IMR-90 (cell line): Measurements from ENCODE around the gene ERBB4. TPM values are rescaled to one million over a fixed set of nuclear protein-coding genes. Genes with fewer than 3 reads are reported as not detected.

Source experiments
- ATAC-seq: fragments of 200-7000 bp; cut with Tn5 transposase; 2 replicates; pipeline ENCODE4 v1.9.1; 2020; ENCODE audit warnings: low read depth, mild to moderate bottlenecking, moderate library complexity
- BruUV-seq: library from RNA; stranded (reverse); fragments of 400-500 nt; replicated peaks from 2 replicates; lab custom pipeline; 2021; lab: Mats Ljungman, UMichigan
- CTCF ChIA-PET: fragments of 300-600 bp; formaldehyde crosslinking; extraction: SDS; loops from one replicate; lab custom pipeline; 2021; ENCODE audit warnings: antibody characterized with exemption; lab: Yijun Ruan, JAX
- POLR2A ChIA-PET: fragments of 300-600 bp; sonication (Branson Sonifier 250); formaldehyde crosslinking; loops from one replicate; lab custom pipeline; 2022; ENCODE audit warnings: antibody characterized with exemption; ENCODE audit not compliant: unreplicated experiment; lab: Charles Lee
- DNase-seq: peaks from one replicate; pipeline ENCODE4 v3.0.0; 2013
- H2AFZ ChIP-seq: replicated peaks from 2 replicates; pipeline ENCODE3; 2013; ENCODE audit warnings: low read length, mild to moderate bottlenecking; ENCODE audit not compliant: poor library complexity
- H2AK5ac ChIP-seq: 2 replicates; pipeline ENCODE4 v1.6.1; 2013; ENCODE audit warnings: low read depth, low read length, inconsistent platforms
- H2AK9ac ChIP-seq: replicated peaks from 2 replicates; pipeline ENCODE3; 2013; ENCODE audit warnings: mild to moderate bottlenecking, low read depth, low read length, moderate library complexity; ENCODE audit not compliant: poor library complexity
- H2BK120ac ChIP-seq: 2 replicates; pipeline ENCODE4 v1.6.1; 2013; ENCODE audit warnings: low read depth, low read length, inconsistent platforms
- H2BK15ac ChIP-seq: 3 replicates; pipeline ENCODE4 v1.6.1; 2013; ENCODE audit warnings: low read depth, low read length, inconsistent platforms
- H2BK20ac ChIP-seq: 2 replicates; pipeline ENCODE4 v1.6.1; 2013; ENCODE audit warnings: low read depth, mild to moderate bottlenecking, inconsistent platforms, low read length, moderate library complexity
- H2BK5ac ChIP-seq: 2 replicates; pipeline ENCODE4 v1.6.1; 2013; ENCODE audit warnings: mild to moderate bottlenecking, low read depth, low read length, inconsistent platforms; ENCODE audit not compliant: poor library complexity, severe bottlenecking
- H3K14ac ChIP-seq: replicated peaks from 2 replicates; pipeline ENCODE4 v1.6.1; 2013; ENCODE audit warnings: low read depth, low read length, inconsistent platforms
- H3K18ac ChIP-seq: 2 replicates; pipeline ENCODE4 v1.6.1; 2013; ENCODE audit warnings: low read depth, low read length, control low read depth
- H3K23ac ChIP-seq: 2 replicates; pipeline ENCODE4 v1.6.1; 2013; ENCODE audit warnings: low read depth, low read length, inconsistent platforms
- H3K27ac ChIP-seq: 2 replicates; pipeline ENCODE4 v1.5.1; 2013; ENCODE audit warnings: mild to moderate bottlenecking, control low read depth, low read length; ENCODE audit not compliant: insufficient read depth
- H3K27me3 ChIP-seq: 2 replicates; pipeline ENCODE4 v1.6.1; 2013; ENCODE audit warnings: low read length; ENCODE audit not compliant: control insufficient read depth, insufficient read depth
- H3K36me3 ChIP-seq: 2 replicates; pipeline ENCODE4 v1.6.1; 2013; ENCODE audit warnings: low read length, mixed read lengths; ENCODE audit not compliant: control insufficient read depth, insufficient read depth
- H3K4ac ChIP-seq: 2 replicates; pipeline ENCODE4 v1.6.1; 2013; ENCODE audit warnings: low read depth, low read length, inconsistent platforms
- H3K4me1 ChIP-seq: 2 replicates; pipeline ENCODE4 v1.6.1; 2013; ENCODE audit warnings: low read length, mixed read lengths; ENCODE audit not compliant: control insufficient read depth, insufficient read depth
- H3K4me2 ChIP-seq: 2 replicates; pipeline ENCODE4 v1.6.1; 2013; ENCODE audit warnings: low read depth, mild to moderate bottlenecking, control low read depth, low read length, moderate library complexity
- H3K4me3 ChIP-seq: 2 replicates; pipeline ENCODE4 v1.5.1; 2013; ENCODE audit warnings: low read depth, mild to moderate bottlenecking, control low read depth, low read length, moderate library complexity; ENCODE audit not compliant: insufficient read depth
- H3K56ac ChIP-seq: 2 replicates; pipeline ENCODE4 v1.6.1; 2013; ENCODE audit warnings: low read length, inconsistent platforms; ENCODE audit not compliant: insufficient read depth; ENCODE audit errors: extremely low read depth
- H3K79me1 ChIP-seq, 2 experiments: 2 replicates each; pipeline ENCODE4 v1.6.1; 2013; ENCODE audit warnings: low read length in 2 of 2, inconsistent platforms in 1 of 2, low read depth in 1 of 2
- H3K9ac ChIP-seq: 2 replicates; pipeline ENCODE4 v1.6.1; 2013; ENCODE audit warnings: low read depth, low read length, control low read depth
- H3K9me1 ChIP-seq: 2 replicates; pipeline ENCODE4 v1.6.1; 2013; ENCODE audit warnings: low read length, inconsistent platforms; ENCODE audit not compliant: insufficient read depth
- H3K9me3 ChIP-seq: 2 replicates; pipeline ENCODE4 v1.6.1; 2013; ENCODE audit warnings: low read length; ENCODE audit not compliant: control insufficient read depth, insufficient read depth
- H4K20me1 ChIP-seq: 2 replicates; pipeline ENCODE4 v1.6.1; 2013; ENCODE audit warnings: low read length, inconsistent platforms; ENCODE audit not compliant: insufficient read depth
- H4K5ac ChIP-seq: 2 replicates; pipeline ENCODE4 v1.6.1; 2013; ENCODE audit warnings: mild to moderate bottlenecking, low read depth, low read length, control low read depth
- H4K8ac ChIP-seq, 2 experiments: 2 replicates each; pipeline ENCODE4 v1.6.1; 2013; ENCODE audit warnings: low read depth in 2 of 2, low read length in 2 of 2, control low read depth in 1 of 2, inconsistent platforms in 1 of 2
- H4K91ac ChIP-seq: 2 replicates; pipeline ENCODE4 v1.6.1; 2013; ENCODE audit warnings: low read depth, low read length, inconsistent platforms; ENCODE audit not compliant: insufficient read depth
- CHD1 ChIP-seq: IDR thresholded peaks from 2 replicates; pipeline ENCODE4 v1.6.1; 2012; ENCODE audit warnings: low read depth, low read length, improper control_type of control experiment
- FOS ChIP-seq: fragments of 150-350 bp; IDR thresholded peaks from 2 replicates; pipeline ENCODE4 v1.6.1; 2016; ENCODE audit warnings: low read depth, low read length
- MAFK ChIP-seq: IDR thresholded peaks from 2 replicates; pipeline ENCODE4 v1.6.1; 2012; ENCODE audit warnings: low read depth, low read length, improper control_type of control experiment
- NFE2L2 ChIP-seq: fragments of 150-350 bp; IDR thresholded peaks from 2 replicates; pipeline ENCODE4 v1.6.1; 2016; ENCODE audit warnings: low read depth, mild to moderate bottlenecking, low read length
- RAD21 ChIP-seq: IDR thresholded peaks from 2 replicates; pipeline ENCODE4 v1.6.1; 2012; ENCODE audit warnings: low read length, improper control_type of control experiment
- RCOR1 ChIP-seq: IDR thresholded peaks from 2 replicates; pipeline ENCODE4 v1.6.1; 2012; ENCODE audit warnings: mild to moderate bottlenecking, low read length, improper control_type of control experiment; ENCODE audit not compliant: insufficient replicate concordance
- SMC3 ChIP-seq: fragments of 150-350 bp; IDR thresholded peaks from 2 replicates; pipeline ENCODE4 v1.6.1; 2016; ENCODE audit warnings: low read depth, mild to moderate bottlenecking, antibody characterized with exemption, low read length, moderate library complexity
- WGBS, 2 experiments: methylation state at CpG; one replicate each; pipeline versions ENCODE4 v1.1.5 to v1.1.7; 2013; ENCODE audit warnings: missing lambda C conversion rate in 2 of 2; ENCODE audit not compliant: insufficient read length in 1 of 2; ENCODE audit errors: extremely low coverage in 2 of 2; 5-methylcytosine and 5-hydroxymethylcytosine counted together
- dilution Hi-C: fragments of 300-500 bp; cut with HindIII; formaldehyde crosslinking; loops from one replicate; pipeline ENCODE4 v1.14.3; 2018; ENCODE audit warnings: low sequenced_read_pairs; ENCODE audit not compliant: unreplicated experiment
- in situ Hi-C: fragments of 300-500 bp; cut with MboI; formaldehyde crosslinking; loops from 3 replicates; pipeline ENCODE4 v1.14.3; 2019; ENCODE audit warnings: low sequenced_read_pairs, inconsistent platforms, mixed read lengths
- intact Hi-C: fragments of 100-400 bp; cut with micrococcal nuclease; formaldehyde crosslinking; loops from 2 replicates; pipeline ENCODE4 v1.10.0; 2022
- polyA plus RNA-seq, 3 experiments: library from polyadenylated mRNA; depleted of rRNA; stranded (reverse); fragments of >200 nt; gene quantifications; 2 replicates each; pipeline ENCODE4 v1.2.3, GENCODE V29; 2012; ENCODE audit warnings: low replicate concordance in 1 of 3
- total RNA-seq: library from RNA; depleted of rRNA; stranded (reverse); fragments of >200 nt; gene quantifications from 2 replicates; pipeline ENCODE4 v1.2.3, GENCODE V29; 2012
- TF ChIP-seq, protein P1 (sequence below): fragments of 150-350 bp; IDR thresholded peaks from 2 replicates; pipeline ENCODE4 v1.6.1; 2017; ENCODE audit warnings: mild to moderate bottlenecking, antibody characterized with exemption, low read length, low read depth
- TF ChIP-seq, protein P2 (sequence below): conservative IDR thresholded peaks from 2 replicates; pipeline ENCODE4 v1.5.1; 2012; ENCODE audit warnings: mild to moderate bottlenecking, low read depth, low read length, improper control_type of control experiment

ERBB4 gene
- total and polyA plus RNA-seq, 2 of the 4 experiments (the other 2 are of a cell fraction): not detected

DNA sequence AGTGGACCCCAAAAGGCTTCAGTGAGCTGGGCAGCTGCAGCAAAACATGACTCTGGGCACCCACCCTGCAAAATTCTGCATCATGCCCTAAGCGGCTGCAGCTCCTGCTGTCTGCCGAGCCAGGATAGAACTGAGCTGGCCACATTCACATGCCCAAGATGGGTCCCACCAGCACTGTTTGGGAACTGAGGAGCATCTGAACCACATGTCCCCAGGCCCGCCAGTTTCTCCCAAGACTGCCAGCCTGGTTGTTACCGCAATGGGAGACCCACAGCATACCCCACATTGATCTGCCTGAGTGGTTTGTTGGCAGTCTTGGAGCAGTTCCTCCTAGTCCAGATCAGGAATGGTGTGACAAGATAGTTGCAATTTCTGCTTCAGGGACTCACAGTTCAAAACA is 1035.4 kb downstream of the ERBB4 start:
- Histone ChIP-seq H2BK20ac (no peak overlapping the region), H4K20me1 (no peaks in the 10 kb centered on the region), H3K18ac (no peak overlapping the region), H4K8ac (no peak overlapping the region), H3K23ac (no peak overlapping the region), H3K36me3 (no peaks in the 10 kb centered on the region), H3K14ac (no peak overlapping the region), H2AK9ac (no peak overlapping the region), H3K27ac (no peak overlapping the region), H2AK5ac (no peak overlapping the region), H3K4me3 (no peak overlapping the region), H3K9me3 (peaks cover 12% of the 10 kb centered on the region), H2BK15ac (no peak overlapping the region), H3K9me1 (no peaks in the 10 kb centered on the region), H4K91ac (no peak overlapping the region), H2BK5ac (no peak overlapping the region), H4K5ac (no peak overlapping the region), H3K9ac (no peak overlapping the region), H3K4me2 (no peak overlapping the region), H3K56ac (no peak overlapping the region), H2BK120ac (no peak overlapping the region), H3K4ac (no peak overlapping the region), H3K4me1 (no peaks in the 10 kb centered on the region), H3K27me3 (no peaks in the 10 kb centered on the region), H2AFZ (no peak overlapping the region), H3K79me1 (no peaks in the 10 kb centered on the region)
- TF ChIP-seq, protein P1, sequence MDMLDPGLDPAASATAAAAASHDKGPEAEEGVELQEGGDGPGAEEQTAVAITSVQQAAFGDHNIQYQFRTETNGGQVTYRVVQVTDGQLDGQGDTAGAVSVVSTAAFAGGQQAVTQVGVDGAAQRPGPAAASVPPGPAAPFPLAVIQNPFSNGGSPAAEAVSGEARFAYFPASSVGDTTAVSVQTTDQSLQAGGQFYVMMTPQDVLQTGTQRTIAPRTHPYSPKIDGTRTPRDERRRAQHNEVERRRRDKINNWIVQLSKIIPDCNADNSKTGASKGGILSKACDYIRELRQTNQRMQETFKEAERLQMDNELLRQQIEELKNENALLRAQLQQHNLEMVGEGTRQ: no peak
- TF ChIP-seq NFE2L2 (no peak), MAFK (no peak), RAD21 (no peak), CHD1 (no peak), RCOR1 (no peak), FOS (no peak), SMC3 (no peak)
- TF ChIP-seq, protein P2, sequence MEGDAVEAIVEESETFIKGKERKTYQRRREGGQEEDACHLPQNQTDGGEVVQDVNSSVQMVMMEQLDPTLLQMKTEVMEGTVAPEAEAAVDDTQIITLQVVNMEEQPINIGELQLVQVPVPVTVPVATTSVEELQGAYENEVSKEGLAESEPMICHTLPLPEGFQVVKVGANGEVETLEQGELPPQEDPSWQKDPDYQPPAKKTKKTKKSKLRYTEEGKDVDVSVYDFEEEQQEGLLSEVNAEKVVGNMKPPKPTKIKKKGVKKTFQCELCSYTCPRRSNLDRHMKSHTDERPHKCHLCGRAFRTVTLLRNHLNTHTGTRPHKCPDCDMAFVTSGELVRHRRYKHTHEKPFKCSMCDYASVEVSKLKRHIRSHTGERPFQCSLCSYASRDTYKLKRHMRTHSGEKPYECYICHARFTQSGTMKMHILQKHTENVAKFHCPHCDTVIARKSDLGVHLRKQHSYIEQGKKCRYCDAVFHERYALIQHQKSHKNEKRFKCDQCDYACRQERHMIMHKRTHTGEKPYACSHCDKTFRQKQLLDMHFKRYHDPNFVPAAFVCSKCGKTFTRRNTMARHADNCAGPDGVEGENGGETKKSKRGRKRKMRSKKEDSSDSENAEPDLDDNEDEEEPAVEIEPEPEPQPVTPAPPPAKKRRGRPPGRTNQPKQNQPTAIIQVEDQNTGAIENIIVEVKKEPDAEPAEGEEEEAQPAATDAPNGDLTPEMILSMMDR: no peak
- no peak for ATAC-seq
- WGBS, 2 experiments: 93% methylated on average over 2 of the region's 4 CpGs; no CpG with 5 or more reads in 1 of the 2 experiments
- ChIA-PET POLR2A (no interaction called here), CTCF (no interaction called here)
- dilution Hi-C loops (no loop called here), intact Hi-C loops (no loop called here), in situ Hi-C loops (no loop called here)
- no peak for DNase-seq
- BruUV-seq: no TSS peak
